PC-9 (cell line): ENCODE data around the gene GSE1.

Experiments used
- CTCF ChIP-seq: fragments of 200-600 bp; sonication (generic); conservative IDR thresholded peaks from 2 replicates; pipeline ENCODE4 v1.6.1; 2017; ENCODE audit warnings: mixed run types, antibody characterized with exemption, mild to moderate bottlenecking, moderate library complexity
- EZH2 ChIP-seq: fragments of 200-600 bp; sonication (generic); IDR thresholded peaks from 2 replicates; pipeline ENCODE4 v1.8.0; 2017; ENCODE audit warnings: antibody characterized with exemption, low read depth

- no peak for TF ChIP-seq EZH2
- no peak for TF ChIP-seq CTCF
Observed at GRCh38 chr16:85608887-85609286, 4.2 kb upstream of the GSE1 start.
